GM21423 (cell line): Measurements from ENCODE around the gene TM9SF3.

Experiments used
- ATAC-seq: cut with Tn5 transposase; IDR thresholded peaks from one replicate; pipeline ENCODE4 v1.9.1; 2021; ENCODE audit warnings: mild to moderate bottlenecking, moderate library complexity; ENCODE audit not compliant: unreplicated experiment

Gene TM9SF3

GRCh38 chr10:96586419-96587263, at the start of gene TM9SF3:
TM9SF3 (minus strand) TSS chr10:96587012; CDS start chr10:96586835, 177 bp downstream.
- ATAC-seq = peak; percentile 71

- ATAC-seq = no peak
Measured at GRCh38 chr10:96636551-96636950, 49.7 kb upstream of the TM9SF3 start.

GRCh38 chr10:96632974-96633710, 46.3 kb upstream of the TM9SF3 start:
- no peak for ATAC-seq

- no peak for ATAC-seq
Measured at GRCh38 chr10:96627292-96627691, 40.5 kb upstream of the TM9SF3 start.

- no peak for ATAC-seq
Measured at GRCh38 chr10:96626795-96627194, 40.0 kb upstream of the TM9SF3 start.

- no peak for ATAC-seq
Measured at GRCh38 chr10:96625173-96625572, 38.4 kb upstream of the TM9SF3 start.

GRCh38 chr10:96622013-96622787, 35.4 kb upstream of the TM9SF3 start:
- no peak for ATAC-seq

- no peak for ATAC-seq
Measured at GRCh38 chr10:96619796-96620773, 33.3 kb upstream of the TM9SF3 start.

- no peak for ATAC-seq
Measured at GRCh38 chr10:96619120-96619519, 32.3 kb upstream of the TM9SF3 start.

GRCh38 chr10:96618653-96619052, 31.8 kb upstream of the TM9SF3 start:
- ATAC-seq = no peak

GRCh38 chr10:96616961-96617360, 30.1 kb upstream of the TM9SF3 start:
- ATAC-seq = no peak

- ATAC-seq = no peak
Measured at GRCh38 chr10:96614515-96614914, 27.7 kb upstream of the TM9SF3 start.

- no peak for ATAC-seq
Measured at GRCh38 chr10:96613576-96613975, 26.8 kb upstream of the TM9SF3 start.

GRCh38 chr10:96612055-96612830, 25.4 kb upstream of the TM9SF3 start:
- ATAC-seq = no peak

- ATAC-seq = no peak
Measured at GRCh38 chr10:96610817-96611216, 24.0 kb upstream of the TM9SF3 start.

- no peak for ATAC-seq
Measured at GRCh38 chr10:96609510-96609909, 22.7 kb upstream of the TM9SF3 start.

GRCh38 chr10:96608805-96609204, 22.0 kb upstream of the TM9SF3 start:
- no peak for ATAC-seq

GRCh38 chr10:96608262-96608661, 21.4 kb upstream of the TM9SF3 start:
- ATAC-seq = no peak

- ATAC-seq = no peak
Measured at GRCh38 chr10:96606946-96607345, 20.1 kb upstream of the TM9SF3 start.
